IPS-18c (cell line): ENCODE data around the gene TACSTD2.
"Not testable (repeated sequence)": the region's sequence is repeated elsewhere in the genome, so short reads cannot be mapped to it uniquely, and the experiment has no call there.

Experiments
- H3K4me3 ChIP-seq: 2 replicates; pipeline ENCODE4 v1.7.0; 2013; ENCODE audit warnings: low read depth, mild to moderate bottlenecking, low read length, moderate library complexity; ENCODE audit not compliant: insufficient read depth
- H3K9me3 ChIP-seq: one replicate; pipeline ENCODE4 v1.6.1; 2013; ENCODE audit warnings: mild to moderate bottlenecking, low read length, moderate library complexity; ENCODE audit not compliant: control insufficient read depth, insufficient read depth

TACSTD2 gene

DNA sequence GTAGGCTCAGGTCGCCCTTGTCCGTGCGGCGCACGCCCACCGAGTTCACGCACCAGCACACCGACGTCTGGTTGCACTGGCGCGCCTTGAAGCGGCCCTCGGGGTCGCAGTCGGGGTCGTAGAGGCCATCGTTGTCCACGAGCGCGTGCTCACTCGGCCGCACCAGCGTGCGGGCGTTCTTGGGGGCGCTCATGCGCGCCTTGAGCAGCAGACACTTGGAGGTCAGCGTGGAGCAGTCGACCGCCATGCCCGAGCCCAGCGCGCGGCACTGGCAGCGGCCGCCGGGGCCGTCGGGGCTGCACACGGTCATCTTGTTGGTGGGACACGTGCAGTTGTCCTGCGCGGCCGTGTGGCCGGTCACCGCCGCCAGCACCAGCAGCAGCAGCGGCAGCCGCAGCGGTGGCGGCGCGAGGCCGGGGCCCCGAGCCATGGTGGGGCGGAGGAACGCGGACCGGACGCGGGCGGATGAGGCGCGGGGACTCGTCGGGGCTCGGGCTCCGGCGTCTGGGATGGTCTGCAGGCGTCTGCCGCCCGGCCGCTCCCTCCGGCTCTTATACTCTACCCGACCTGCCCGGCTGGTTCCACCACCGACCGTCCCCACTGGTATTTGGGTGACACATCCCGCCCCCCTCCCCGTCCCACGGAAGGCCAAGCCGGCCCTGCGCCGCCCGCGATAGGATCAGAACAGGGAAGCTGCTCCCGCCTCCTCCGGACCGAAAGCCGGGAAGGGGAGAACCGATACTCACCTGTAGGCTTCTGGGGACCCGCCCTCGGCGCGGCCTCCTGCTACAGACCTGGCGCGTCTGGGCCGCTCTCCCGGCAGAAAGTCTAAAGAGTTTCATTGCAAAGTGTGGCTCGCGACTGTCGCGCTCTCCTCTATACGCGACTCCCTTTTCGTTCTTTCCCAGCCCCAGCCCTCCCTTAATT is at the start of gene TACSTD2:
Gene TACSTD2 (minus strand): TSS at position 526 of the 927 bp plus-strand sequence. CDS start 96 bp downstream, at position 430.
- H3K9me3 ChIP-seq = peaks cover 13% of the 10 kb centered on the region
- peak within 1 kb of the TSS; percentile 50 for H3K4me3 ChIP-seq

DNA sequence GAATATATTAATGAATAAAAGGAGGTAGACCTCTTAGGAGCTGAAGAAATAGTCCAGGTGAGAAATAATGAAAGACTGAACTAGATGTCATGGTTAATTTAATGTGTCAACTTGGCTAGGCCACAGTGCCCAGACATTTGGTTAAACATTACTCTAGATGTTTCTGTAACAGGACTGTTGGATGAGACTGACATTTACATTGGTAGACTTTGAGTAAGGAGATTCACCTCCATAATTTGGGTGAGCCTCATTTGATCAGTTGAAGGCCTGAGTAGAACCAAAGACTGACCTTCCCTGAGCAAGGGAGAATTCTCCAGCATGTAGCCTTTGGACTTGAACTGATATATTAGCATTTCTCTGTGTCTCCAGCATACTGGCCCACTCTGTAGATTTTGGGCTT is 49.2 kb upstream of the TACSTD2 start:
- H3K4me3 ChIP-seq = no peak overlapping the region
- H3K9me3 ChIP-seq = peaks cover 2% of the 10 kb centered on the region

DNA sequence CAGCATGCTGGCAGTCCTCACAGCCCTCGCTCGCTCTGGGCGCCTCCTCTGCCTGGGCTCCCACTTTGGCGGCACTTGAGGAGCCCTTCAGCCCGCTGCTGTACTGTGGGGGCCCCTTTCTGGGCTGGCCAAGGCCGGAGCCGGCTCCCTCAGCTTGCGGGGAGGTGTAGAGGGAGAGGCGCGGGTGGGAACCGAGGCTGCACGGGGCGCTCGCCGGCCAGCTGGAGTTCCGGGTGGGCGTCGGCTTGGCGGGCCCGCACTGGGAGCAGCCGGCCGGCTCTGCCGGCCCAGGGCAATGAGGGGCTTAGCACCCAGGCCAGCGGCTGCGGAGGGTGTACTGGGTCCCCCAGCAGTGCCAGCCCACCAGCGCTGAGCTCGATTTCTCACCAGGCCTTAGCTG is 46.2 kb upstream of the TACSTD2 start:
- not testable (repeated sequence) for H3K4me3 ChIP-seq, H3K9me3 ChIP-seq

- Histone ChIP-seq H3K9me3 (peaks cover 2% of the 10 kb centered on the region), H3K4me3 (no peak overlapping the region)
These were observed 45.5 kb upstream of the TACSTD2 start for GRCh38 chr1:58622571-58622970.

DNA sequence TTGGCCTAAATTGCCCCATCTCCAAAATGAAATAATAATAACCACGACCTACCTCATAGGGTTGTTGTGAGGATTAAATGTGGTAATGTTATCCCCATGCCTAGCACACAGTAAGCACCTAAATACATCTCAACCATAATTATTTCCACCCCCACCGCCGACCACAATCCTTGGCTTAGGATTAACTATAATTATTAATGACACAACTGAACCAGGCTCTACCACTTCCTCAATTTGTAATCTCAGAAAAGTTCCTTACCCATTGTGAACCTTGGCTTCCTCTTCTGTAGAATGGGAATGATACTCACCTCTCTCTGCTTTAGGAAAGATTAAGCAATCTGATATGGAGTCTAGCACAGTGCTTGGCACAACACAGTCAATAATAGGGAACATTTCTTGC is 44.3 kb upstream of the TACSTD2 start:
- Histone ChIP-seq H3K9me3 (peaks cover 2% of the 10 kb centered on the region), H3K4me3 (no peak overlapping the region)

DNA sequence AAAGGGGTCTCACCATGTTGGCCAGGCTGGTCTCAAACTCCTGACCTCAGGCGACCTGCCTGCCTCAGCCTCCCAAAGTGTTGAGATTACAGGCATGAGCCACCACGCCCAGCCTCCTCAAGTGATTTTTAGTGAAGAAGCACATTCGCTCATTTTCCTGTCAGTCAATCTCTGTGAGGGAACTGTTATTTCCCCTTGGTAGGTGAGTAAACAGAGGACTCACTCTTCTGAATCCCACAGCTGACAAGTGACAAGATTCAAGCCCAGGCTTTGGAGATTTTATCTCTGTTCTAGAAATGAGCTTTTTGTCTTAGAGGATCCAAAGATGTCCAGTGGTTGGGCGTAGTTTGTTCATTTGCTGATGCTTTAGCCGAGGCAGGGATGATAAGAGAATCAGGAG is 43.9 kb upstream of the TACSTD2 start:
- H3K9me3 ChIP-seq = peaks cover 2% of the 10 kb centered on the region
- H3K4me3 ChIP-seq = no peak overlapping the region

GRCh38 chr1:58620259-58620658 is 43.2 kb upstream of the TACSTD2 start:
- Histone ChIP-seq H3K9me3 (peaks cover 2% of the 10 kb centered on the region), H3K4me3 (no peak overlapping the region)

- Histone ChIP-seq H3K9me3 (no peaks in the 10 kb centered on the region), H3K4me3 (no peak overlapping the region; the same call in 1 of the 2 replicates)
These were observed 42.4 kb upstream of the TACSTD2 start for GRCh38 chr1:58619286-58620054.

DNA sequence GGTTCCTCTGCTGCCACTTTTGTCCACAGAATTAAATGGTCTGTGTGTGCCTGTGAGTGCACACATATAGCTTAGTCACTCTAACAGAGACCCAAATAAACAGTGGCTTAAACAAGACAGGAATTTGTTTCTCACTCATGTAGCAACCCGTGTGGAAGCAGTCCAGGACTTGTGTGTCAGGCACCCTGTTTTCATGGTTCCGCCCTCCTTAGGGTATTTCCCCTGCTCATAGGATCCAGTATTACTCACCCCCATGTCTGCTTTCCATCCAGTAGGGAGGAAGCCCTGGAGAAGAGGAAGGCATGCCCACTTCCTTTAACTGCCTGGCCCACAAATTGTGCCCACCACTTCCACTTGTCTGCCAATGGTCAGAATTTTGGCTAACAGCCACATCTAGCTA is 41.3 kb upstream of the TACSTD2 start:
- H3K9me3 ChIP-seq = no peaks in the 10 kb centered on the region
- no peak overlapping the region for H3K4me3 ChIP-seq

- H3K4me3 ChIP-seq = no peak overlapping the region
- no peaks in the 10 kb centered on the region for H3K9me3 ChIP-seq
These were observed 34.9 kb upstream of the TACSTD2 start for GRCh38 chr1:58611861-58612385.

DNA sequence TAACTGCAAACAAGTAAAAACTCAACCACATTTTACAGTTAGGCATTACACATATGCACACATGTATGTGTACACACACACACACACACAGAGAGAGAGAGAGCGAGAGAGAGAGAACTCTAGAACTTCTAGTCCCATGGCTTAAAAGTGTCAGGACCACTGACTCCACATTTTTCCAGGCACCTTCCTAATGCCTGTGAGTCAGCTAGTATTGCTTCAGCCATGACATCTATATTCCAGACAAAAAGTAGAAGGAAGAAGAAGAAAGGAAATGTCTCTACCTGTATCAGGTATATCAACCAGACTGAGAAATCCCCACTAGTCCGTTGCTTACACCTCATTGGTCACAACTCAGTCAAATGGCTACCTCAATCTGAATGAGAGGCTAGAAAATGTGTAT is 31.9 kb upstream of the TACSTD2 start:
- Histone ChIP-seq H3K9me3 (no peaks in the 10 kb centered on the region), H3K4me3 (no peak overlapping the region)

DNA sequence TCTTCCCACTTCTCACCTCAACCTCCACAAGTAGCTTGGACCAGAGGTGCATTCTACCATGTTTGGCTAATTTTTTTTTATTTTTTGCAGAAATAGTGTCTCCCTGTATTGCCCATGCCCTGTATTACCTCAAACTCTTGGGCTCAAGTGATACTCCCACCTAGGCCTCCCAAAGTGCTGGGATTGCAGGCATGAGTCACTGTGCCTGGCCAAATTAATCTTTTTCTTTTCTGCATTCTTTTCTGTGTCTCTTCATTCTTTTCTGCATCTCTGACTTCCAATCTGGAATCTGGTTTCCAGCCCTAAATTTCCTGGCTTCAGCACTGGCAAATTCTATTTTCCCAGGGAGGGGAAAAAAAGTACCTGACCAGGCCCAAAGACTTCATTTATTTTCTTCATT is 31.2 kb upstream of the TACSTD2 start:
- Histone ChIP-seq H3K9me3 (no peaks in the 10 kb centered on the region), H3K4me3 (no peak overlapping the region)

DNA sequence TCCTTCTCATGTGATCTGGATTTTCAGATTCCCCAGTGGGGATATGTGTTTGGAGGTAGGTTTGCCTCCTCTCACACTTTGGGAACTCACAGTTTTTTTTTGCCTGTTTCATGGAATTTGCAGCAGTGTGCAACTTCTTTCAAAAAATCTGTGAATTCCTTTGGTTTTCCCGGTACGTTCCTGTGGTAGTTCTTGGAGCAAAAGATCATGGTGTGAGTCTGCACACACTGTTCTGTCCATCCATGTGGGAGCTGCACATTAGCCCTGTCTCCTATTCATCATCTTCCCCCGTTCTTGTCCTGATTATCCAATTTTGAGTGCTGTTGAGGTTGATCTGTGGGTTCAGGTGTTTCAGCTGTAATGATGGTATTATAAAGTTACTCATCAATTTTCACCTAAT is 30.3 kb upstream of the TACSTD2 start:
- H3K9me3 ChIP-seq = no peaks in the 10 kb centered on the region
- H3K4me3 ChIP-seq = no peak overlapping the region

DNA sequence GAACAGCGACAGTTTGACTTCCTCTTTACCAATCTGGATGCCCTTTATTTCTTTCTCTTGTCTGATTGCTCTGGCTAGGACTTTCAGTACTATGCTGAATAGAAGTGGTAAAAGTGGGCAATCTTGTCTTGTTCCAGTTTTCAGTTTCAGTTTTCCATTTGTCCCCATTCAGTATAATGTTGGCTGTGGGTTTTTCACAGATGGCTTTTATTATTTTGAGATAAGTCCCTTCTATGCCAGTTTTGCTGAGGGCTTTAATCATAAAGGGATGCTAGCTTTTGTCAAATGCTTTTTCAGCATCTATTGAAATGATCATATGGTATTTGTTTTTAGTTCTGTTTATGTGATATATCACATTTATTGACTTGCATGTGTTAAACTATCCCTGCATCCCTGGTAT is 24.9 kb upstream of the TACSTD2 start:
- H3K4me3 ChIP-seq, H3K9me3 ChIP-seq: not testable (repeated sequence)

DNA sequence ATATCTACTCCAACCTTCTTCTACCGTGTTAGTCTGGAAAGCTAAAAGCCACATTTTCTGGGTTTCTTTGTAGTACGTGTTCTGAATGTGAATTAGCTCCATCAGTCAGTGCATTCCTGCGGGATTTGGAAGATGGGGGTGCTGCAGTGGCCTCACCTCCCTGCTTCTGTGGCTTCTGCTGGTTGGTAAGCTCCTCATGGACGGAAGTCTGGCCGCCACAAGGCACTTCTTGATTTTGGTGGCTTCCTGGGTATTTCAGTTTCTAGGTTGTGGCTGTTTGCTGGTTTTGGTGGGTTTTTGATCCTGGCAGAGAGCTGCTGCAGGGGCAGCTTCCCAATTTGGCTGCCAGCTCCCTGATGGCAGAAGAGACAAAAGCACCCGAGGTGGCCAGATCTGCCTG is 20.9 kb upstream of the TACSTD2 start:
- H3K4me3 ChIP-seq = no peak overlapping the region
- no peaks in the 10 kb centered on the region for H3K9me3 ChIP-seq

DNA sequence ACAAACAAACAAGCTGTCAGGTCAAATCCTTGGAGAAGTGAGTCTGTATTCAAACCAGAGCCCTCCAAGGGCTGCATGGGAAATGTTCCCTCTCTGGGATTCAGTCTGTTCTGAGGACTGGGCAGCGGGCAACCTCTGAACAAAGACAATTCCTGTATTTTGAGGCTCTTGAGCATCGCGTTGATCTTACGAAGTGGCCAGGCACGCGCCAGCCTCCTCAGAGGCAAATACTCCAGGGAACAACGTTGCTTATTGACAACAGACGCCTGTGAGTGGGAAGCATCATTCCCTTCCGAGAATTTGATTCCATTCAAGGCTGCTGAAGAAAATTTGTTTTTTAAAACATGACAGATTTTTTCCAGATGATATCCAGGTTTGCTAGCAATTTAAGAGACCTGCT is 20.0 kb upstream of the TACSTD2 start:
- no peak overlapping the region for H3K4me3 ChIP-seq
- no peaks in the 10 kb centered on the region for H3K9me3 ChIP-seq

- Histone ChIP-seq H3K4me3 (no peak overlapping the region), H3K9me3 (no peaks in the 10 kb centered on the region)
These were observed 19.6 kb upstream of the TACSTD2 start for GRCh38 chr1:58596631-58597052.

GRCh38 chr1:58594546-58594945 is 17.5 kb upstream of the TACSTD2 start:
- no peaks in the 10 kb centered on the region for H3K9me3 ChIP-seq
- no peak overlapping the region for H3K4me3 ChIP-seq
